ENCODE measurements around the gene SERPINH1. TPM values are rescaled to one million over a fixed set of nuclear protein-coding genes. Genes with fewer than 3 reads are reported as not detected.

Gene SERPINH1
- 484 and 511 TPM in 2 replicates for total RNA-seq
- long read RNA-seq, transcript SERPINH1-201 (5 exons, 2,225 nt): major isoform, 82 of 98 reads
- long read RNA-seq, partial matches to known transcripts: 8 of 98 reads
- long read RNA-seq, other reads (novel, unspliced or antisense): 7 of 98 reads

GRCh38 chr11:75562048-75562835 lies at the start of gene SERPINH1:
Gene SERPINH1 (plus strand): TSS chr11:75562253. CDS start chr11:75566350, 4,097 bp downstream.
- Mint-ChIP-seq H3K9me3 (ENCODE audit: unreplicated experiment) (no peaks in the 10 kb centered on the region), H3K4me3 (ENCODE audit: unreplicated experiment) (peak within 1 kb of the TSS; percentile 97), H3K27me3 (ENCODE audit: unreplicated experiment) (no peaks in the 10 kb centered on the region), H3K4me1 (ENCODE audit: unreplicated experiment) (peaks cover 72% of the 10 kb centered on the region), H3K27ac (ENCODE audit: unreplicated experiment) (peak within 1 kb of the TSS; percentile 98), H3K36me3 (ENCODE audit: unreplicated experiment) (peaks cover 4% of the 10 kb centered on the region)
- DNase-seq (ENCODE audit: extremely low spot score, unreplicated experiment): peak; percentile 92
- no peak for TF ChIP-seq CTCF (IDR thresholded peaks at IDR 0.05)

DNA sequence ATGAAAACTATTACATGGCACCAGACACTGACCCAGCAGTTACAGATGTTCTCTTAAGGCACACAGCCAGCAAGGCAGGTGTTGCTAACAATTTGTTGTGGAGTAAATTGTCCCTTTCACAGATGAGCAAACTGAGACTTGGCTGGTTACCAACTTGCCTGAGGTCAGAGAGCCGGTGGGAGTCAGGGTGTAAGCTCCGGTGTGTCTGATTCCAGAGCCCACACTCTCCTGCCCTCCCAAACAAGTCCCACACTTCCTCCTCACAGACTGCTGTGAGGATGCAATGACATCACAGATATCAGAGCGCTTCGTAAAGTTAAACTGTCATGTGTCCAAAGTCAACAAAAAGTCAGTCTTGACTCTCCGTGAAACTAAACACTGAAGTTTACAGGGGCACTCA lies 48.8 kb upstream of the SERPINH1 start:
- H3K4me3 Mint-ChIP-seq (ENCODE audit: unreplicated experiment): no peak overlapping the region
- no peaks in the 10 kb centered on the region for H3K9me3 Mint-ChIP-seq (ENCODE audit: unreplicated experiment)
- H3K4me1 Mint-ChIP-seq (ENCODE audit: unreplicated experiment): no peaks in the 10 kb centered on the region
- H3K27me3 Mint-ChIP-seq (ENCODE audit: unreplicated experiment): no peaks in the 10 kb centered on the region
- no peak overlapping the region for H3K27ac Mint-ChIP-seq (ENCODE audit: unreplicated experiment)
- no peak for TF ChIP-seq CTCF (IDR thresholded peaks at IDR 0.05)
- H3K36me3 Mint-ChIP-seq (ENCODE audit: unreplicated experiment): no peaks in the 10 kb centered on the region
- DNase-seq (ENCODE audit: extremely low spot score, unreplicated experiment): no peak

GRCh38 chr11:75514596-75514995 lies 47.5 kb upstream of the SERPINH1 start:
- Mint-ChIP-seq H3K4me3 (ENCODE audit: unreplicated experiment) (no peak overlapping the region), H3K36me3 (ENCODE audit: unreplicated experiment) (no peaks in the 10 kb centered on the region), H3K4me1 (ENCODE audit: unreplicated experiment) (no peaks in the 10 kb centered on the region), H3K27me3 (ENCODE audit: unreplicated experiment) (no peaks in the 10 kb centered on the region), H3K9me3 (ENCODE audit: unreplicated experiment) (no peaks in the 10 kb centered on the region), H3K27ac (ENCODE audit: unreplicated experiment) (no peak overlapping the region)
- no peak for TF ChIP-seq CTCF (IDR thresholded peaks at IDR 0.05)
- no peak for DNase-seq (ENCODE audit: extremely low spot score, unreplicated experiment)

- TF ChIP-seq CTCF (IDR thresholded peaks at IDR 0.05): no peak
- Mint-ChIP-seq H3K36me3 (ENCODE audit: unreplicated experiment) (no peaks in the 10 kb centered on the region), H3K4me1 (ENCODE audit: unreplicated experiment) (no peaks in the 10 kb centered on the region), H3K27ac (ENCODE audit: unreplicated experiment) (no peak overlapping the region), H3K4me3 (ENCODE audit: unreplicated experiment) (no peak overlapping the region), H3K27me3 (ENCODE audit: unreplicated experiment) (no peaks in the 10 kb centered on the region), H3K9me3 (ENCODE audit: unreplicated experiment) (no peaks in the 10 kb centered on the region)
- DNase-seq (ENCODE audit: extremely low spot score, unreplicated experiment): no peak
Measured at GRCh38 chr11:75516140-75516539, 45.9 kb upstream of the SERPINH1 start.

DNA sequence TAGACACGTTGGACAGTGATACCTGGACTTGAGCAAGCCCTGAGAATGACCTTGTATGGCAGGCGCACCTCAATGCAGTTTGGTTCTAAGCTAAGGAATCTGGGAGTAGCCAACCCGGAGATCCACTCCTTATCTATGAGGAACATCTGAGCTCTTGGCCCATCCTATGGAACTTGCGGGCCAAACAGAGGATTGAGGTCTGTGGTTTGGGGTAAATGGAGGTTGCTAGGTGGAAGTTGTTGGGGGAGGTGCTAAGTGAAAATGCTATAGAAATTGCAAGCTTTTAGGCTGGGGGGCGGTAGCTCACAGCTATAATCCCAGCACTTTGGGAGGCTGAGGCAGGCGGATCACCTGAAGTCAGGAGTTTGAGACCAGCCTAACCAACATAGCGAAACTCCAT lies 45.2 kb upstream of the SERPINH1 start:
- Mint-ChIP-seq H3K9me3 (ENCODE audit: unreplicated experiment) (no peaks in the 10 kb centered on the region), H3K4me1 (ENCODE audit: unreplicated experiment) (no peaks in the 10 kb centered on the region), H3K4me3 (ENCODE audit: unreplicated experiment) (no peak overlapping the region), H3K27ac (ENCODE audit: unreplicated experiment) (no peak overlapping the region), H3K36me3 (ENCODE audit: unreplicated experiment) (no peaks in the 10 kb centered on the region), H3K27me3 (ENCODE audit: unreplicated experiment) (no peaks in the 10 kb centered on the region)
- no peak for DNase-seq (ENCODE audit: extremely low spot score, unreplicated experiment)
- no peak for TF ChIP-seq CTCF (IDR thresholded peaks at IDR 0.05)
